ENCODE results near the gene KRT4. TPM values are rescaled to one million over a fixed set of nuclear protein-coding genes. Genes with fewer than 3 reads are reported as not detected.
"Not testable (repeated sequence)": the region's sequence is repeated elsewhere in the genome, so short reads cannot be mapped to it uniquely, and the experiment has no call there.

Gene KRT4
- total RNA-seq, 1 experiment from 2014 or later, result not detected

GRCh38 chr12:52798003-52798670 lies 15.8 kb downstream of the KRT4 start:
- Histone ChIP-seq H3K4me3 (ENCODE audit: insufficient read depth, low read depth, low read length) (no peak overlapping the region), H3K27me3 (ENCODE audit: control insufficient read depth, insufficient read depth, low read length) (no peaks in the 10 kb centered on the region), H3K36me3 (replicated peaks; ENCODE audit: control insufficient read depth, insufficient read depth, low read length) (no peaks in the 10 kb centered on the region)
- no peak for DNase-seq

DNA sequence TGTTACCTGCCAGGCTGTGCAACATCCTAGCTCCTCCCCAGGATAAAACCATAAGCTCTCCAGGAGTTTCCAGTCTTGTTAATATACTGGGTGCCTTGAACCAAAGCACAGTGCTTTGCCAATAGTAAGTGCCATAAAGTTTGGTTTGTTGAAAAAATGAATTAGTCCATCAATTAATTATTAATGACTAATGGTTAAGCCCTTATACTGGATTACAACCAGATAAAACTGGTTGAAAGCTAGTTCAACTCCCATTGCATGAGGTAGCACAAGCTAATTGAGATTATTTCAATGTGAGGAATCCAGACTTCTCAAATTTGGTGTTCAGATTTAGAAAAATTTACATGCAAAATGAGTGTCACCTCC lies 16.4 kb downstream of the KRT4 start:
- Histone ChIP-seq H3K36me3 (replicated peaks; ENCODE audit: control insufficient read depth, insufficient read depth, low read length) (no peaks in the 10 kb centered on the region), H3K27me3 (ENCODE audit: control insufficient read depth, insufficient read depth, low read length) (no peaks in the 10 kb centered on the region), H3K4me3 (ENCODE audit: insufficient read depth, low read depth, low read length) (no peak overlapping the region)
- no peak for DNase-seq

GRCh38 chr12:52796839-52797528 lies 16.9 kb downstream of the KRT4 start:
- Histone ChIP-seq H3K4me3 (ENCODE audit: insufficient read depth, low read depth, low read length) (no peak overlapping the region), H3K36me3 (replicated peaks; ENCODE audit: control insufficient read depth, insufficient read depth, low read length) (no peaks in the 10 kb centered on the region), H3K27me3 (ENCODE audit: control insufficient read depth, insufficient read depth, low read length) (no peaks in the 10 kb centered on the region)
- no peak for DNase-seq

GRCh38 chr12:52796429-52796794 lies 17.5 kb downstream of the KRT4 start:
- DNase-seq, result no peak
- no peaks in the 10 kb centered on the region for H3K36me3 ChIP-seq (replicated peaks; ENCODE audit: control insufficient read depth, insufficient read depth, low read length)
- H3K4me3 ChIP-seq (ENCODE audit: insufficient read depth, low read depth, low read length), result no peak overlapping the region
- no peaks in the 10 kb centered on the region for H3K27me3 ChIP-seq (ENCODE audit: control insufficient read depth, insufficient read depth, low read length)

GRCh38 chr12:52795694-52796428 lies 18.1 kb downstream of the KRT4 start, which contains the start of gene KRT3:
KRT3 (minus strand) TSS chr12:52796117; CDS start chr12:52796042, 75 bp downstream.
- Histone ChIP-seq H3K36me3 (replicated peaks; ENCODE audit: control insufficient read depth, insufficient read depth, low read length) (no peaks in the 10 kb centered on the region), H3K4me3 (ENCODE audit: insufficient read depth, low read depth, low read length) (no peak within 1 kb of the TSS), H3K27me3 (ENCODE audit: control insufficient read depth, insufficient read depth, low read length) (no peaks in the 10 kb centered on the region)
- DNase-seq, result no peak

DNA sequence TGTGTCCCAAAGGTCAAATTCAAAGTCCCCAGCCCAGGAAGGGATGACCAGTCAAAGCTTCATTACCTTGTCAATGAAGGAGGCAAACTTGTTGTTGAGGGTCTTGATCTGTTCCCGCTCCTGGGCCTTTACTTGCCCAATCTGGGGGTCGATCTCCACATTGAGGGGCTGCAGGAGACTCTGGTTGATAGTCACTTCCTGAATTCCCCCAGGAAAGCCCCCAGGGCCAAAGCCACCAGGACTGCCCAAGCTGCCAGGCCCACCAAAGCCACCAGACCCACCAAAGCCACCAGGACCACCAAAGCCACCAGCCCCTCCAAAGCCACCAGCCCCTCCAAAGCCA lies 18.6 kb downstream of the KRT4 start:
- not testable (repeated sequence) for DNase-seq; H3K4me3 ChIP-seq (ENCODE audit: insufficient read depth, low read depth, low read length); H3K27me3 ChIP-seq (ENCODE audit: control insufficient read depth, insufficient read depth, low read length); H3K36me3 ChIP-seq (replicated peaks; ENCODE audit: control insufficient read depth, insufficient read depth, low read length)

GRCh38 chr12:52794479-52795331 lies 19.2 kb downstream of the KRT4 start:
- Histone ChIP-seq H3K36me3 (replicated peaks; ENCODE audit: control insufficient read depth, insufficient read depth, low read length) (no peaks in the 10 kb centered on the region), H3K27me3 (ENCODE audit: control insufficient read depth, insufficient read depth, low read length) (no peaks in the 10 kb centered on the region), H3K4me3 (ENCODE audit: insufficient read depth, low read depth, low read length) (no peak overlapping the region)
- DNase-seq, result no peak

- DNase-seq, result no peak
- Histone ChIP-seq H3K4me3 (ENCODE audit: insufficient read depth, low read depth, low read length) (no peak overlapping the region), H3K36me3 (replicated peaks; ENCODE audit: control insufficient read depth, insufficient read depth, low read length) (no peaks in the 10 kb centered on the region), H3K27me3 (ENCODE audit: control insufficient read depth, insufficient read depth, low read length) (no peaks in the 10 kb centered on the region)
Observed at GRCh38 chr12:52792185-52793029, 21.5 kb downstream of the KRT4 start.

- DNase-seq, result no peak
- H3K36me3 ChIP-seq (replicated peaks; ENCODE audit: control insufficient read depth, insufficient read depth, low read length), result no peaks in the 10 kb centered on the region
- H3K4me3 ChIP-seq (ENCODE audit: insufficient read depth, low read depth, low read length), result no peak overlapping the region
- no peaks in the 10 kb centered on the region for H3K27me3 ChIP-seq (ENCODE audit: control insufficient read depth, insufficient read depth, low read length)
Observed at GRCh38 chr12:52791271-52792184, 22.4 kb downstream of the KRT4 start.

- peak; percentile 46 for DNase-seq
- H3K27me3 ChIP-seq (ENCODE audit: control insufficient read depth, insufficient read depth, low read length), result no peaks in the 10 kb centered on the region
- no peak overlapping the region for H3K4me3 ChIP-seq (ENCODE audit: insufficient read depth, low read depth, low read length)
- no peaks in the 10 kb centered on the region for H3K36me3 ChIP-seq (replicated peaks; ENCODE audit: control insufficient read depth, insufficient read depth, low read length)
Observed at GRCh38 chr12:52790427-52791270, 23.3 kb downstream of the KRT4 start.

GRCh38 chr12:52789637-52790426 lies 24.1 kb downstream of the KRT4 start:
- H3K4me3 ChIP-seq (ENCODE audit: insufficient read depth, low read depth, low read length), result no peak overlapping the region
- no peaks in the 10 kb centered on the region for H3K36me3 ChIP-seq (replicated peaks; ENCODE audit: control insufficient read depth, insufficient read depth, low read length)
- peak; percentile 64 for DNase-seq
- H3K27me3 ChIP-seq (ENCODE audit: control insufficient read depth, insufficient read depth, low read length), result no peaks in the 10 kb centered on the region
